ENCODE data around the gene SYNJ2. TPM values are rescaled to one million over a fixed set of nuclear protein-coding genes. Genes with fewer than 3 reads are reported as not detected.
A peak's percentile ranks its signal among the peaks of the same experiment; 100 is the strongest.

SYNJ2 gene
- polyA plus RNA-seq, 1 donor = 11.5 TPM

DNA sequence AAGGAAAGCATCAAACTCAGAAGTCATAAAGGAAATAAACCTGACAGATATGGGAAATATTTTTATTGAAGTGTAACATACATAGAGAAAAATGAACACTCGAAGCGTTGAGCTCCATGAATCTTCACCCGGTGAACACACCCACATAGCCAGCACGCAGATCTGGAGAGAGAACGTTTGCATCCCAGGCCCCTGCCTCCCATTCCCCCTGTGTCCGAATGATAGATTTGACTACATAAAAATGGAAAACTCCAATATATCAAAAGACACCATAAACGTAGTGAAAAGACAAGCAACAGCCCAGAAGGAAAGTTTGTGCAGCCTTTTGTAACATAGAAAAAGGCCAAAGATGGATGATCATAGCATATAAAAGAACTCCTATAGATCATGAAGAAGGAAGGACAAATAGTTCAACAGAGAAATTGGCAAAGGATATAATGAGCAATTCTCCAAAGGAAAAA lies 17.1 kb downstream of the SYNJ2 start:
- DNase-seq = no peak

DNA sequence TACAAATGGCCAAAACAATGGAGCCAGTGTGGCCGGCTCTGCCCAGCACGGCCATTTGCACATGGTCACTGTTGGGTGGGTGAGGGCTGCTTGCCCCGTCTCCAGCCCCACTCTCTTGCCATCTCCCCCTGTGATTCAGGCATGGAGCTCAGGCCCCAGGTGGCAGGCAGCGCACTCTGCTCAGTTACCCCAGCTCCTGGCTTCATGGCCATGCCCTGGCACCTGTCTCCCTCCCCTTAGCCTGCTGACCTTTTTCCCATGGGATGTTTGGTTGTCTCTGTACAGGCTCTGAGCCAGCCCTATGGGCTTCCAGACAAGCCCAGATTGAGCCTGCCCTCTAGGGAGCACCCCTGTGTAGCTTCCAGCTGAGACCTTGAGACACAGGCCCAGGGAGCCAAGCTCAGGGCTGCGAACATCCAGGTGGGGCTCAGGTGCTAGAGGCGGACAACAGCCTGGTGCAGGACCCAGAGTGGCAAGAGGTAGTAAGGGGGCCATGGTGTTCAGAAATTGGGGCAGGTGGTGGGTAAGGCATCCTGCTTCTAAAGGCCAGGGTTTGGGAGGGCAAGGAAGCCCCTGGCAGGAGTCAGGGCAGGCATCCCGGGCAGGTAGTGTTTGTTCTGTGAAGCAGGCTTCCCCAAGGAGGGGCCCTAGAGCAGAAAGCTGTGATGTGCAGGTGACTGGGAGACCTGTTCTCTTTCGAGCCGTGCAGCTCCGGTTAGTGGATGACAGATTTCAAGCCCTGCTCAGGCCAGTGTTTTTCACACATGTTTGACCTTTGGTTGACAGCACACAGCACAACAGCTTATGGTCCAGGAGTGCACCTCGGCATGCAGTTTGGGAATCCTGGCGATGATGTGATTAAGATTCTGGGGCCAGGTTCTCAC lies 17.7 kb downstream of the SYNJ2 start:
- DNase-seq = no peak

DNA sequence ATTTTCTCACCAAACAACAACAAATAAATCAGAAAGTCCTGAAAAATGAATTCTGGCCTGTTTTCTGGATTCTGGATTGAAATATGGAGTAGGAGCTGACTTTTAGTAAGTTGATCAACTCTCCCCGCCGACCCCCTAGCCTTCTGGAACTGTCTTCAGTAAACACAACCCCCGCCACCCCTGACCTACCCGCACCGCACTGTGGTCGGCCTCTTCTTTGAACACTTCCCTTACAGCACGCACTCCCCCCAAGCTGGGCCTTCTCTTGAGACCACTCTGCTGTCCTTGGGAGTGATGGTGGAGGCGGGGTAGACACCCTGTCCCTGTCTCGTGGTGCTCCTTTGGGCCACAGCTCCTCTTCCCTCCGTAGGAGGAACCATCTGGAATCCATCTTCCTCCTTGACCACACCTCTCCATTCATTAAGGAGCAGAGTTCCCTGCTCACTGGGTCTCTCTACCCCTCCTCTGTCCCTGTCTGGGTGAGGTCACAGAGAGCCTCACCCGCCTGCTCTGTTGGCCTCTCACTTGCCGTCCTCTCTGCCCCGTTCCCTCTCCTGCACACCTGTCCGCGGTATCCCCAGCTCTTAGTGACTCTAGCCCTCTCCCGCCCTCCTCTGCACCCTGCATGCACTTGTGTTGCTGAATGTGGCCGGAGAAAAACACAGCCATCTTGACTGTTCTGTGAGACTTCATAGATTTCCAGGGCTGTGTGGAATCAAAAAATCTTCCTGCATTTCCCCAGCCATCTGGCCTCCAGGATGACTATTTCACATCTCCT lies 19.1 kb downstream of the SYNJ2 start:
- no peak for DNase-seq

DNA sequence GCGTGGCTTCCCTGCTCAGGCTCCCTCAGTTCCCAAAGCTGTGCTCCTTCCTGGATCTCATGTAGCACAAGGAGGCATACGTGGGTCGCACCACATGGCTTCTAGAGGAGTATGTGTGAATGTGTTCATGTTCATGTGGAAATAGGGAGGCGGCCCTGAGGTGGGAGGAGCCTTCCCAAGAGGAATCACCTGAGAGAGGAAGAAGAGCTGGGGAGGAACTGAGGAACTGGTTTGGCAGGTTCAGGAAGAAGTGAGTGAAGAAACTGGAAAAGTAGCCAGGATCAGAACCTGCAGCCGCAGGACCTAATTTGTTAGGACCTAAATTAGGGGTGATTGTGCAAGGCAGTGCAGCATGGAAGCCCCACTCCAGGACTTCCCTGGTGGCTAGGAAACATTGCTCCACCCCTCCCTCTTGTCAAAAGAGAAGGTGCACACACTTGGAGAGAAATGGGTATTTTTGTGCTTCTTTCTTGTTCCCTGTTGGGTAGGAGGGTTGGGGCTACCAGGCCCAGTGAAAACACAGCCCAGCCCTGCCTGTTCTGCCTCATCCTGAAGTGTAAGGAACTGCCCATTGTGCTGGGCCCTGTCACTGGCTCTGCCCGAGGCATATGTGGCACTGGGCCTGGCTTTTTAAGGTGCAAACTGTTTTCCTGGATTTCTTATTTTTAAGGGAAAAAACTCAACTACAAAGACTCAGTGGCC lies 20.7 kb downstream of the SYNJ2 start:
- DNase-seq = no peak

DNA sequence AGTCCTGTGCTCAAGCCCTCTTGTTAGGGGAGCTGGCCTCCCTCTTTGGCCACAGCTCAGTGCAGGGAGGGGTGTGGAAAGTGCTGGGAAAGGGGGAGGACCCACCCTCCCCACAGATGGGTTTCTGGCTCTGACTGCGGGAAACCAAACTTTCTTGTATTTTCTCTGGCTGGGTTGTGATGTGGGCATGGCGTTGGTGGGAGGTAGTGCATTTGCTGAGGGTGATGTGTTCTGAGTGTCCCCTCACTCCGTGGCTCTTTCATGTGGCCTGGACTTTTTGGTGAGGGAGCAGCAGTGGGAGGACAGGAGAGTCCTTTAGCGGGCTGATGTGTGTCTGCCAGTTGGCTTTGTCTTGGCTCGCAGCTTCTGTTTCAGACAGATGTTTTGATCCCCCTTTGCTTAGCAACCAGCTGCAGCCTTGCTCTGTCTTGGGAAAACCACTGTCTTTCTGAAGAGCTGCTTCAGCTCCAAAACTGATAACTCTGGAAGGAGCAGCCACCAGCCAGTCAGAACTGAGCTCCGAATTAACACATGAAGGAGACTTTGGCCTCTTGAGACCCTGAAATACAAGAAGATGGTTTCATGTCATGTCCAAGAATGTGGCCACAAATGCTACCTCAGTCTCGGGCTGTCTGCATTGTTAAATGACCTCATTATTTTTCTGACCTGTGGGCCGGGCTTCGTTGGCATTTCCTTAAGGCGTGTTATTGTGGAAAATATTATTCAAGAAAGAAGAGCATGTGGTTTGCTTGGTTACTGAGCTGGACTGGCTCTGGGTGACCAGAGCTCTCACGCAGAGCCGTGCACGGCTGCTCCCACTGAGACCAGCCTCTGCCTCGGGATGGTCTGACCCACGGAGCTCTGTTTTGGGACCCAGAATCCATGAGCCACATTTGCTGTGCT lies 21.5 kb downstream of the SYNJ2 start:
- peak; percentile 70 for DNase-seq

DNA sequence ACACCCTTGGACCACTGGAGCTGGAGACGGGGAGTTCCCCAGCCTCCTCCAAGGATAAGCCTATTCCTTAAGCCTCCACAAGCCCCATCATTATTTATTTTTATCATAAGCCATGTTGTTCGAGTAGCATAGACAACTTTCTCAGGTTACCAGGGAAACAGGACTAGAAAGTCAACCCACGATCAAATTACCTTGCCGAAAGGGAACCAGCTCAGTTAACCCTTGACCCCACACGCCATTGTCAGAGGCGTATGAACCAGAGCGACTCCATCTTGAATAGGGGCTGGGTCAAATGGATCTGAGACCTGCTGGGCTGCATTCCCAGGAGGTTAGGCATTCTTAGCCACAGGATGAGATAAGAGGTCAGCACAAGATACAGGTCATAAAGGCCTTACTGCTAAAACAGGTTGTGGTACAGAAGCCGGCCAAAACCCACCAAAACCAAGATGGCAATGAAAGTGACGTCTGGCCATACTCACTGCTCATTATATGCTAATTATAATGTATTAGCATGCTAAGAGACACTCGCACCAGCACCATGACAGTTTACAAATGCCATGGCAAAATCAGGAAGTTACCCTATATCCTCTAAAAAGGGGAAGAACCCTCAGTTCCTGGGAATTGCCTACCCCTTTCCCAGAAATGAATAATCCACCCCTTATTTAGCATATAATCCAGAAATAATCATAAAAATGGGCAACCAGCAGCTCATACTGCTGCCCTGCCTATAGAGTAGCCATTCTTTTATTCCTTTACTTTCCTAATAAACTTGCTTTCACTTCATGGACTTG lies 22.4 kb downstream of the SYNJ2 start:
- DNase-seq = no peak

DNA sequence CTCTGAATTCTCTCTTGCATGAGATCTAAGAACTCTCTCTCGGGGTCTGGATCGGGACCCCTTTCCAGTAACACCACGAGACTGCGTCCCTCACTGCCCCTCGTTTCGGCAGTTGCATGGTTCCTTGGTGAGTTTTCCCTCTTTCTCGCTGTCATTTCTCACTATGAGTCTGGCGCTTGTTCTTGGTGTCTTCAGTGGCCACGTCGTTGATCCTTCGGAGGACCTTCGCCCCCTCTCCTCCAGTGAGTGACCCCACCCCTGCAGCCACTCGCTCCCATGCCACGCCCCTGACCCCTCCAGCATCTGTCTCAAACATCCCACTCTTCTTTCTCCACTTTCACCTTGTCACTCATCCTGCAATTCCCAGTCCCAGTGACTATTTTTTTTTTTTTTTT lies 23.0 kb downstream of the SYNJ2 start:
- no peak for DNase-seq

DNA sequence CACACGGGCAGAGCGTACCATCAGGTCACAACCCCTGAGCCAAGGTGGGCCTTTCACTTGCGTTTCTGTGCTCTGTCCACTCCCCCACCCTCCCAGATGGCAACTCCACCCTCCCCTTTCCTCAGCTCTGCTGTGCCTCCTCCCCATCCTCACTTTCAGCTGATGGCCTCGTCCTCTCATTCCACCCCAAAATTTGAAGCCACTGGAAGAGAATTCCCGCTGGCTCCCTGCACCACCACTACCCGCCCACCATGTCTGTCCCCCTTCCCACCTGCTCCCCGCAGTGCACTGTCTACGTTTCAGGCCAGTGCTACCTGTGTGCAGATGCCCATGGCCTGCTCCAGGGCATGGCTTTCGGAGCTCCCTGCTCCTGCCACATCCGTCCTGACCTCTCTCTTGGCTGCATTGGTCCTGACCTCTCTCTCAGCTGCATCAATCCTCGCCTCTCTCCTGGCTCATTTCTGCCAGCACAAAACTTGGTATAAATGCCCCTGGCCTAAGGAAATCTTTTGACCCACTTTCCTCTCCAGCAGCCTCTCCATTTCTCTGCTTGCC lies 24.0 kb downstream of the SYNJ2 start:
- DNase-seq = no peak

DNA sequence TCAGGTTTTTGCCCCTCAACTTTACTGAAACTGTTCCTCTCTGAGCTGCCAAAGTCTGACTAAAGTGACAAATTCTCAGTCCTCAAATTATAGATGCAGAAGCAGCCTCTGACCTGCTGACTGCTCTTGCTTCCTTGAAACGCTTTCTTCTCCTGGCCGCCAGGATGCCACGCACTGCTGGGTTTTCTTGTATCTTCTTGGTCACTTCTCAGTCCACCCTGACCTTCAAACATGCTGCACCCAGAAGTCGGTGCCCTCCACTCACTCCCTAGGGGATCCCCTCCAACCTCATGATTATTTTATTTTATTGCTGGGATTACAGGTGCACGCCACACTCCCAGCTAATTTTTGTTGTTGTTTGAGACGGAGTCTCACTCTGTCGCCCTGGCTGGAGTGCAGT lies 24.7 kb downstream of the SYNJ2 start:
- no peak for DNase-seq

DNA sequence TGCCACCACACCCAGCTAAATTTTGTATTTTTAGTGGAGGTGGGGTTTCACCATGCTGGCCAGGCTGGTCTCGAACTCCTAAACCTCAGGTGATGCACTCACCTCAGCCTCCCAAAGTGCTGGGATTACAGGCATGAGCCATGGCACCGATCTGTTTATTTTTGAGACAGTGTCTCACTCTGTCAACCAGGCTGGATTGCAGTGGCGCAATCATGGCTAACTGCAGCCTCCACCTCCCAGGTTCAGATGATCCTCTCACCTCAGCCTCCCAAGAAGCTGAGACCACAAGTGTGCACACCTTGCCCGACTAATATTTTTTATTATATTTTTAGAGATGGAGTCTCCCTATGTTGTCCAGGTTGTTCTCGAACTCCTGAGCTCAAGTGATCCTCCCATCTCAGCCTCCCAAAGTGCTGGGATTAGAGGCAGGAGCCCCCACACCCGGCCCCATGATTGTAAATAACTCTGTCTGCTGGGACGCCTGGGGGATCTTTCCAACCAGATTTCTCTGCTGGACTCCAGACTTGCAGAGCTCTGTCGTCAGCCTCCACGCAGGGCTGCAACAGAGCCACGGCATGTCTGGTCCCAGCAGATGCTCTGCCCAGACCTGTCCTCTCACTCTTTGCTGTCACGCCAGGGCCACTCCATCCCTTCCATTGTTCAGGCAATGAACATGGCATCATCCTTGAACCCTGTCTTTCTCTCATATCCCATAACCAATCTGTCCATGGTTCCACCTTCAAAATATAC lies 25.3 kb downstream of the SYNJ2 start:
- no peak for DNase-seq

DNA sequence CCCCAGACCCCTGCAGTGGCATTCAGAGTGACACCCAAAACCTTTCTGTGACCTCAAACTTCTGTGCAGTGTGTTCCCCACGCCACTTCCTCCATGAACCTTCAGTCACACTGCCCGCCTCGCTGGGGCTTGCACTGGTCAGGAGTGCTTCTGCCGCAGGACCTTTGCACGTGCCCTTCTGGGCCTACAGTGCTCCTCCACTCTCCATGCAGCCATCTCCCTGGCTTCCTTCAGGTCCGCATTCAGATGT lies 27.1 kb downstream of the SYNJ2 start:
- no peak for DNase-seq

DNA sequence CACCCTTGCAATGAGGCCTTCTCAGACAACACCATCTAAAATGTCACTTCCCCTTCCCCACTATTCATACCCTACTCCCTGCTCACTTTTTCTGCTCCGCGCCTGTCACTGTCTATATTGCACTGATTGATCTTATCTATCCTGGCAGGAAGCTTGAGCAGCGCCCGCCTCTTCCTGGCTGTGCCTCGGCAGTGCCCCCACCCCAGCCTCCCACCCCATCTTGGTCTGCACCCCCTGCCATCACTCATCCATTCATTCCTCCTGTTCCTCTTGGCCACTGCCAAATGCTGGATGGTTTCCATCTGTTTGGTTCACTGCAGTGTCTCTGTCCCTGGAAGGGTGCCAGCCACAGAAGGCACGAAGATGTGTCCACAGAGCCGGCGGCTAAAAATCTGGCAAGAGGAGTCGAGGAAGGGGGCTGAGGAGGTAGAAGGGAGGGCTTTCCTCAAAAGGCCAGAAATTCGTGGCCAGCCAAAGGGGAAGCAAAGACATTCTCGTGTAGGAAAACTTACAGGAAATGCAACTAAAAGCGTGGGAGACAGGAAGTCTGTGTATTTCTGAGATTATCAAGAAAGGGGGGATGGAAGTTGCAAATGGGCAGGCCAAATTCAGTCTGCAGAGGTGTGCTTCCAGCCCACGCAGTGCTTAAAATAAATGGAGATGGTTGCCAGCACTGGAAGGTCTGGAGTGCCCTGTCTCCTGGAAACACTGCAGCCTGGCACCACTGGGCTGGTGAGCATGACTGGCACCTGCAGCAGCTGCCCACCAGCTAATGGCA lies 27.6 kb downstream of the SYNJ2 start:
- DNase-seq = peak; percentile 57

DNA sequence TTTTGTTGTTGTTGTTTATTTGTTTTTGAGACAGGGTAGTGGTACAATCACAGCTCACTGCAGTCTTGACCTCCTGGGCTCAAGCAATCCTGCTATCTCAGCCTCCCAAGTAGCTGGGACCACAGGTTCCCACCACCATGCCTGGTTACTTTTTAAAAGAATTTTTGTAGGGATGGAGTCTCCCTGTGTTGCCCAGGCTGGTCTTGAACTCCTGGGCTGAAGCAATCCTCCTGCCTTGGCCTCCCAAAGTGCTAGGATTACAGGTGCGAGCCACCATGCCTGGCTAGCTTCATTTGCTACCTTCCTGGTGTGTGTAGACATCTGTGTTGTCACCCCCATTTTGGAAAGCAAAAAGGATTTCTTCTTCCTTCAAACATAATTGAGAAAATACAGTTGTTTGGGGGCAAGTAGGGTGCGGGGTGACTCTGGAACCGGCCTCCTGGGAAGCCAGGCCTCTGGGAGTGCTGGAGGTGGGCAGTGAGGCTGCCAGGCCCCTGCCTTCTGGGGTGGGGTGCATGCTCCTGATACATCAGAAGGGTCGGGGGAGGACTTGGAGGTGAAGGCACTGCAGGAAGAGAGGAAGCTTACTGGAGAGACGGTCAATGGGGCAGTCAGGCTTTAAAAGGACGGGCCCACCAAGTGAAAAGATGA lies 28.4 kb downstream of the SYNJ2 start:
- DNase-seq = no peak

DNA sequence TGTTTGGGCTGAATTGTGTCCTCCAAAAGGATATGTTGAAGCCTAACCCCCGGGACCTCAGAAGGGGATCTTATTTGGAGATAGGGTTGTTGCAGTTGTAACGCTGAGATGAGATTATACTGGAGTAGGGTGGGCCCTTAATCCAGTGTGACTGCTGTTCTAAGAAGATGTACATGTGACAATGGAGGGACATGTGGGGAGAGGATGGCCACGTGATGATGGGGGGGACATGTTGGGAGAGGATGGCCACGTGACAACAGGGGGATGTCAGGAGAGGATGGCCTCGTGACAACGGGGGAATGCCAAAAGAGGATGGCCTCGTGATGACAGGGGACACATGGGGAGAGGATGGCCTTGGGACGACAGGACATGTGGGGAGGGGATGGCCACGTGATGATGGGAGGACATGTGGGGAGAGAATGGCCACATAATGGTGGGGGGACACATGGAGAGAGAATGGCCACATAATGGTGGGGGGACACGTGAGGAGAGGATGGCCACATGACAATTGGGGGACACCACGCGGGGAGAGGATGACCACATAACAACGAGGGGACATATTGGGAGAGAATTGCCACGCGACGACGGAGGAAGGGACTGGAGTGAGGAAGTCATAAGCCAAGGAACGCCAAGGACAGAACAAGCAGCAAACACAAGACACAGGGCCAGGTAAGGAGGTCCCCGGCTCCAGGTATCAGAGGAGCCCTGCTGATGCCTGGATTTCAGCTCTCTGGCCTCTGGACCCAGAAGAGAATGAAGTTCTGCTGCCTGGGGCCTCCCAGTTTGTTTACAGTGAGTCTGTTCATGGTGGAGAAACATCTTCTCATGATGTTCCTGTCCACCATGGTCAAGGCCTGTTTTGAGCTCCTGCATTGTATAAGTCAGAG lies 29.2 kb downstream of the SYNJ2 start:
- DNase-seq = no peak

DNA sequence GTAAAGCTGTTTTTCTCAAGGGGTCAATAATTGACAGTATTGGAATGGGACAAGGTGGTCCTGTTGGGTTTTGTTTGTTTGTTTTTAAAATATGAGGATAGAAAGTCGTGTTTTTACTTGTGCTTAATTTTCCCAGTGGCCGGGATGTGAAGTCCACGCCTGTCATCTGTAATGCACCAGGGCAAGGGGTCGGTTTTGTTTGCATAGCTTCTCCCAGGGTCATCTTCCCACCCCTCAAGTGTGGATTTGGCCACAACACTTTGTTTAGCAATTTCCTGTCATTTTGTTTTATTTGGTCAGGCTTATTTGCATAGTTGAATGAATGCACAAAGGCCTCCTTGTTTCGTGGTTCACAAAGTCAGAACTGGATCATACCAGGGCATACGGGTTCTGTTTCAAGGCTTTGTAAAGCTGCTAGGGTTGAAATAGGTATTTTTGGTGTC lies 29.8 kb downstream of the SYNJ2 start:
- no peak for DNase-seq

DNA sequence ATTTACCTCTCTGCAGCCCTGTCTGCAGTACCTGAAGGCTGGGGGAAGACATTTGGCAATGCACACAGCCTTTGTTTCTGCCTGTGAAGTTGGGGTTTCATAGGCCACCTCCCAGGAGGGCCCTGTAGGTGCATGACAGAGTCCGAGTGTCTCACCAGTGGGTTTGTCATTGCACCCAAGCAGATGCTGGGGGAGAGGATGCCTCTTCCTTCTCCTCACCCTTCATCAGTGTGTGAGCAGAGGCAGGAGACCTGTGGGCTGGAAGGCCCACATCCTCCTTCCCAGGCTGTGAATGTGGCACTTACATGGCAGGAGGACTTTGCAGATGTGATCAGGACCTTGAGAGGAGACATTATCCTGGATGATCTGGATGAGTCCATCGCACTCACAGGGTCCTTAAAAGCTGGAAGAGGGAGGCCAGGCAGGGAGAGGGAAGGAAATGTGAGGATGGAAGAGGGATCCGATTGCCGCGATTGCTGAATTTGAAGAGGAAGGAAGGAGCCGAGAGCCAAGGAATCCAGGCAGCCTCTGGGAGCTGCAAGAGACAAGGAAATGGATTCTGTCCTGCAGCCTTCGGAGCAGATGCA lies 30.4 kb downstream of the SYNJ2 start:
- no peak for DNase-seq

DNA sequence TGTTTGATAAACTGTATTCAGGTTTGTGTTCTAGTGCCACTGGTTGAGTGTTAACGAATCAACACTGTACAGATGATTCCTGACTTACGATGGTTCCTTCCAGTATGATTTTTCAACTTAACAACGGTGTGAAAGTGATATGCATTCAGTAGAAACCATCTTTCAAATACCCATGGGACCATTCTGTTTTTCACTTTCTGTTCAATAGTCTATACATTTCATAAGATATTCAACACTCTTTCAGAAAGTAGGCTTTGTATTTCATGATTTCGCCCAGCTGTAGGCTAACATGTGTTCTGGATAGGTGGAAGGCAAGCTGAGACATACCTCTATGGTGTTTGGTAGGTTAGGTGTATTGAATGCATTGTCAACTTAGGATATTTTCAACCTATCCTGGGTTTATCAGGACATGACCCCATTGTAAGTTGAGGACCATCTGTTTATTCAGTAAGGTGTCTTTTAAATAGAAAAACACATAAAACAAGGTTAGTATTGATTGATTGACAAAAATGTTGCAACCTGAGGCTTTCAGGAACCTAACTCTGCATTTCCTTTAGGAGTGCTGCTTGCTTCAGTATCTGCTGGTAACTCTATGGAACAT lies 32.3 kb downstream of the SYNJ2 start:
- no peak for DNase-seq
